H7 (cell line): ENCODE data around the gene DCLK1. TPM values are rescaled to one million over a fixed set of nuclear protein-coding genes. Genes with fewer than 3 reads are reported as not detected.

Experiments used
- DNase-seq: peaks from one replicate; pipeline ENCODE4 v3.0.0; 2012
- H3K27me3 ChIP-seq: 2 replicates; pipeline ENCODE4 v1.6.0; 2011; ENCODE audit warnings: mild to moderate bottlenecking, low read length; ENCODE audit not compliant: control insufficient read depth, insufficient read depth
- H3K36me3 ChIP-seq: replicated peaks from 2 replicates; pipeline ENCODE4 v1.5.1; 2011; ENCODE audit warnings: low read length; ENCODE audit not compliant: control insufficient read depth, insufficient read depth
- H3K4me3 ChIP-seq: 2 replicates; pipeline ENCODE4 v1.5.1; 2011; ENCODE audit warnings: low read depth, mild to moderate bottlenecking, control low read depth, low read length, moderate library complexity; ENCODE audit not compliant: insufficient read depth
- total RNA-seq: library from RNA; depleted of rRNA; stranded (reverse); fragments of >200 nt; shearing (Covaris generic); gene quantifications from 2 replicates; pipeline ENCODE4 v1.2.3, GENCODE V29; 2014

Gene DCLK1
- total RNA-seq, 1 experiment from 2014 or later, result 10.4 TPM

DNA sequence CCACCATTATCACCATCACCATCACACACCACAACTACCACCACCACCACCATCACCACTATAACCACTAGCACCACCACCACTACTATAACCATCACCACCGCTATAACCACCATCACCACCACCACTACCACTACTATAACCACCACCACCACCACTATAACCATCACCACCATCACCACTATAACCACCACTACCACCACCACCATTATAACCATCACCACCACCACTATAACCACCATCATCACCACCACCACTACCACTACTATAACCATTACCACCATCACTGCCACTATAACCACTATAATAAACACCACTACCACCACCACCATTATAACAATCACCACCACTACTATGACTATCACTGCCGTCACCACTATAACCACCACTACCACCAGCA lies 173.2 kb downstream of the DCLK1 start:
- H3K36me3 ChIP-seq, result no peaks in the 10 kb centered on the region
- no peak for DNase-seq
- no peak overlapping the region for H3K4me3 ChIP-seq
- H3K27me3 ChIP-seq, result no peaks in the 10 kb centered on the region

DNA sequence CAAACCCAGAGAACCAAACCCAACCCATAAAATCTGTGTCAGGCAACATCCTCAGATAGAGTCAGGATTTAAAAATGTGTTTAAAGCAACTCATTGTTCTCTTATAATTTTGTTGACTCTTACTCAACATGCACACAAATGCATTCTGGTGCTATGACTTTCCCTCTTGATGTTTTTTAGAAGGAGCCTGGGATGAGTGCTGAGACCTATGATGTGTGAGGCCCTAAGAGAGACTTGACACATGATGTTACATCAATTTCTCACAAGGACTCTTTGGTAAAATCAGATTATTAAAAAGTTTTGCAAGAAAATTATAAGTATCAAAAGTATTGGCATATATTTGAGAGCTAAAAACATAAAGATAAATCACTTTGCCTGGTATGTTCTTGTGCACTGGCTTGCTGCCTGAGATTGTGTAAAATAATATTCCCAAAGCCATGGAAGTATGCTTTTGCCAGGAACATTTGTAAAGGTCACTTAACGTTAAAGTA lies 173.9 kb downstream of the DCLK1 start:
- H3K4me3 ChIP-seq, result no peak overlapping the region
- no peak for DNase-seq
- no peaks in the 10 kb centered on the region for H3K36me3 ChIP-seq
- no peaks in the 10 kb centered on the region for H3K27me3 ChIP-seq

DNA sequence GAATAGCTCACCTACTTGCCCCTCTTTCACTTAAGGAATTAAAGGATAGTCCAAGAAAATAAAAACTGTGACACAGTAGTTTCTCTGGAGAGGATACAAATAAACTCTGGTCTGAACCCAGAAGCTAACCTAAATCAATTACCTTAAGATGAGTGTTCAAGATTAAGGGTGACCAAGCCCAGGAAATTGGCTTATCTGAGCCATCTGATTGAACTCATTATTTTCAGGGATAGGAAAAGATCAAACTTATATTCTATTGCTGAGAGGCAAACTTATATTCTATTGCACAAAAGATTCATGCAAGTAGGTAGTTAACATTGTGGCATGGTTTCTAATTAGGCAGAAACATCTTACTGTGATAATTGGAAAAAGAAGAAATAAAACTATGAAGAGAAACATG lies 175.1 kb downstream of the DCLK1 start:
- Histone ChIP-seq H3K27me3 (no peaks in the 10 kb centered on the region), H3K4me3 (no peak overlapping the region), H3K36me3 (no peaks in the 10 kb centered on the region)
- DNase-seq, result no peak

DNA sequence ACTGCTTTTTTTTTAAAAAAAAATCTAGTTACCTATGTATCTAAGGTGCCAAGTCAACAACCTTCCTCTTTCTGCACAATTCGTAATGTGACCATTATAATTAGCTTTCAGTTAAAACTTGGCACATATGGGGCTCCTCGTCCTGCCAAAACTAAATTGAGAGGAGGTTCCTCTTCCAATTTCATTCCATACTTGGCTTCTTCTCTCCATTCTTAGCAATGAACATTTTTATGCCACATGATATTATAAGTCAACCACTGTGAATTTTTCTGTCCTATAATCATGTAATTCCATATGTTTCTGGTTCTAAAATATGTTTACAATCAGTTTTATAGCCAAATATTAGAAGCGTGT lies 177.0 kb downstream of the DCLK1 start:
- Histone ChIP-seq H3K27me3 (no peaks in the 10 kb centered on the region), H3K36me3 (no peaks in the 10 kb centered on the region), H3K4me3 (no peak overlapping the region)
- DNase-seq, result no peak

DNA sequence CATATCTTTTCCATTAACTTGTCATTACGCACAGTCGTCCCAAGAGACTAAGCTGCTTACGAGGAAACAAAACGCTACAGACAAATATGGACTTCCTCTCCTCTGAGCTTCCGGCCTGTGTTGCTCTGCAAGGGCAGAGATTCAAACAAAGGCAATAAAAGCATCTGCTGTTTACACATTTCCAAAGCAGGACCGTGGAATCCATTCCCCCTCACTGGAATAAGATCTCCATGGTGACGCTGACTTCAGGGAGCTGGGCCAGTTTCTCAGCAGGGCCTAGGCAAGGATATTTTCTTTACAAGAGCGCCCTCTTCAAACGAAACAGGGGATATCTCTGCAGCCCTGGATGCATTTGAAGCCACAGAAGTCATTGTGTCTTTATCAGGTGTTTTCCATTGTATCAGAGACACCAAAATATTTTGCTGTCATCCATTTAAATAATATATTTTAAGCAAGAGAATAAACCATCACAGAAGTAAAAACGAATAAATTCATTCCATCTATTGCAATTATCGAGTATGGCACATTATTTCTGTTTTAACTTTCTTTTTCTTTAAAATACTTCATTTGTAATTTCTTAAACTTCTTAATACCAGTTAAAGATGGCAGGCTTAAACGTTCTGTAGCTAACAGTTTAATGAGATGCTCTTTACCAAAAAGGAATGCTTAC lies 177.5 kb downstream of the DCLK1 start:
- no peaks in the 10 kb centered on the region for H3K36me3 ChIP-seq
- H3K27me3 ChIP-seq, result no peaks in the 10 kb centered on the region
- DNase-seq, result peak; percentile 75
- H3K4me3 ChIP-seq, result no peak overlapping the region

DNA sequence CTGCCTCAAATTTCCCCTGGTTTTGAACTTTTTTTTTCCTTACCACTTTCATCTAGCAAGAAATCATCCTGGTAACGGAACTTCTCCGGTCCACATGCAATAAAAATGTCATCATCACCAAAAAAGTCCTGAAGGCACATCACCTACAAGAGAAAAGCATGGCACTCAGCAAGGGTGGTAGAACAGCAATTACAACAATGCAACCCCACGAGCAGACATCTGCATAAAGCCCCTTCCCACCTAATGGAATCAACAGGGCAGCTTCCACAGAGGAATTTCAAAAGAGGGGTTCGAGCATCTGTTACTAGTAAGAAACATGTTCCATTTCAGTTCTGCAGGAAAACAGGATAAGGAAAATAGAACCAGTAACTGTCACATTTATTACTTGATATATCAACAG lies 183.9 kb downstream of the DCLK1 start:
- H3K36me3 ChIP-seq, result no peaks in the 10 kb centered on the region; the same call in 1 of the 2 replicates
- DNase-seq, result peak; percentile 30
- H3K4me3 ChIP-seq, result no peak overlapping the region
- no peaks in the 10 kb centered on the region for H3K27me3 ChIP-seq

DNA sequence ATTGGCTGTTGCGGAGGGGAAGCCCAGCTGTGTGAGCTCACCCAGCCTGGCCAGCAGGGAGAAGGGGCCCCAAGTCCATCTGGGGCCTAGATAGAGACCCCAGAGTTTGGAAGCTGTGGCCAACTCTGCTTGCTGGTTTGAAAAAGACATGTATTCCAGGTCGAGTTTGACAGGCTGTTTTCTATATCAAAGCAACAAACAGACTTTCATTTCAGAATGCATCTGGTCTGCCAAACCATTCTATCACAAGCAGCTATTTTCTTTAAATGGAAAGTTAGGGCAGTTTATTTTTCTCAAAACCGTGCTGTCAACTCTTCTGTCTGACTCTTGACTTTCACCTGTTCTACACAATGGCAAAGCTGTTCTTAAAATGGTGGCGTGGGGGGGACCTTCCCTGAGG lies 185.8 kb downstream of the DCLK1 start:
- Histone ChIP-seq H3K27me3 (no peaks in the 10 kb centered on the region), H3K4me3 (no peak overlapping the region), H3K36me3 (no peaks in the 10 kb centered on the region; the same call in 1 of the 2 replicates)
- DNase-seq, result no peak

DNA sequence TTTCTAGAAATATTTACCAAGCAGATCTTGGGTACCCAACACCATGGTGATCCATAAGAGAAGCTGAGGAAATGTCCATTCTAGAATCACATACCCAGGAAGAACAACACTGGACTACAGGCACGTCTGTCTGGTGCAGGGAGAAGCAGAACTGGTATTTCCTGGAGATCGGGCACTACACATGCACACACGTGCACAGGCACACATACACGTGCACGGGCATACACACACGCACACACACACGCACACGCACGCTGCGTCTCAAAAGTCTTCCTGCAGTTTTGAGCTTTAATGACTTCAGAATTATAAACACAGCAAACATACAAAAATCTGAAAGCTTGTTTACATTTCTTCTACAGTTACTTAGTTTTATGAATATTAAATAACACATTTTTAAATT lies 189.8 kb downstream of the DCLK1 start:
- Histone ChIP-seq H3K36me3 (no peaks in the 10 kb centered on the region; the same call in 1 of the 2 replicates), H3K27me3 (no peaks in the 10 kb centered on the region), H3K4me3 (no peak overlapping the region)
- DNase-seq, result no peak

DNA sequence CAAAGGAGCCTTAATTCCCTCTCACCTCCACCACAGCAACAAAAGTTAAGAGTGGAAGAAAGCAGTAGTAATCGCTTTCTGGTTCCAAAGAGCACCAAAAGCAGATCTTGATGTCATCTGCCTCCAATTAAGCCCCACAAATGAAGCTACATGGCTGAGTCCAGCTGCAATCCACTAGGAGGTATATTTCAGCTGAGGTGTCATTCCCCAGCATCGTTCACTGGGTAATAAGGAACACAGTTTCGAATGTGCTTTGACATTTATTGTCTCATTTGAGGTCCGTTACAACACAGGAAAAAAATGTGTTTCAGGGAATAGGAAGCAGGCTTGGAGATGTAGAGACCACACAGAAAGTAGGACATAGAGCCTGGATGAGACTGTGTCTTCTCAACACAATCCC lies 190.4 kb downstream of the DCLK1 start:
- no peaks in the 10 kb centered on the region for H3K27me3 ChIP-seq
- DNase-seq, result no peak
- H3K4me3 ChIP-seq, result no peak overlapping the region
- no peaks in the 10 kb centered on the region; the same call in 1 of the 2 replicates for H3K36me3 ChIP-seq

DNA sequence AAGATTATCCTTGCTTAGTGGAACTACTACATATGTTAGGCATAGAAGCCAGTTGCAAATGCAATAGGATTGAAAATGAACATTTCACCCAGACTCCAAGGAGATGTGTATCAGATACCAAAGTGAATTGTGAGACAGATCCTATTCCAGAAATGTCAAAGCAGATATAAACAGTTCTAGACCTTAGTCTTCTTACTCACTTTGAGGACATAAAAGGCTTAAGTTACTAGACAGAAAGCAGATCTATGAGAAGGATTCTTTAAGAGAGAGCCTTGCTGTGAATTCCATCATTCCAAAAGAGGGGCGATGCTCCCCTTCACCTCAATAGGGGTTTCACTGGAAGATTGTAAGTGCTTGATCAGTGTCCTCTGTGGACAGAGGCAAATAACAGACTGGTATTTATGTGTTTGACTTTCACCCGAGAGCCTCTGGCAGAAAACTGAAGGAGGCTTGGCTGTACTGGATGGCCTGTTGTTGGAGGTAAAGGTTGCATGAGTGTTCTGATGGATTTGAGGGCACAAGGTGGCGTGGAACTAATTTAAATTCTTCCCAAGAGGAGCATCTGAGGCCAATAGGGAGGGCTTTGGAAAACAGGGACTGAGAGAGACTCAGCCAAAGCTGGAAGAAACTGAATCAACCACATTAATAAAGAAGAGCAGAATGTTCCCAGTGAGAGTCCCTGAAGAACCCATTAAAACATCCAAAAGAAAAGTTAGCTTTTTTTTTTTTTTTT lies 194.8 kb downstream of the DCLK1 start:
- no peak for DNase-seq
- H3K36me3 ChIP-seq, result no peaks in the 10 kb centered on the region
- no peak overlapping the region for H3K4me3 ChIP-seq
- no peaks in the 10 kb centered on the region for H3K27me3 ChIP-seq

DNA sequence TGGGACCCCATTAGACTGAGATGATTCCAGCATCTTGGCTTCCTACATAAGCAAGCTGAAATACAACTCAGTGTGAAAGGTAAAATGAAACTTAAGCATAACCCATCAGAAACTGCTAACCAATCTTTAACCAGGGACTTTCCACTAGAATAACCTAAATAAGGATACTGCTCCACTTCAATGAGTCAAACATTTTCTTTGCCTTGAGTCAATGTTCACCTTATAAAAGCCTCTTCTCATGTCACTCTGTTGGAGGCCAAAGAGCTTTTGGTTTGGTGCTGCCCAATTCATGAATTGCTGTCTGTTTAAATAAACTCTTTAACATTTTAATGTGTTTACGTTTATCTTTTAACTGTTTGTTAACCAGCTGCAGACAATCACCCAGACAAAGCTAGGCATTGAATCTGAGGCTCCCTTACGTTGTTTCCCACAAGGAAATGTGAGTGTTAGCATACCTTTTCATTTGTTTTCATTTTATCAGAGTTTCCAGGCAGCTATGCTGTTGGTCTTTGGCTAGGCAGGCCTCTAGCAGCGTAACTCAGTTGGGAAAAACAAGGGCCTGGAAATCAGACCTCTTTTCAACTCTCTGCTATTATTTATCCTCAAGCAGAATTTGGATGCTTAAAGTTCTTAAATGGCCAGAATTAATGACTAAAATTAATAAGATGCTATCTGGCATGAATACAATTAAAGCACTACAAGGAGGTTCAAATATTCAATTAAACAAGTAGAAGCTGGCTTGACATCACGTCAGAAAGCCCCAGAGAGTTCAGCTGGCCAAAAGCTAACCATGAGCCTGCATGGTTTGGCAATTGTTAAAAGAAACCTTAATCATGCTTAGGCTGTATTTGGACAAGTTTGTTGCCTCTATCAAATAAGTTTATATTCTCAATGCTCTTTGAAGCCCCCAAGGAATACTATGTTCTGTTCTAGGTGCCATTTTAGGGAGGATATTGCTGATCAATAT lies 200.2 kb downstream of the DCLK1 start:
- Histone ChIP-seq H3K27me3 (no peaks in the 10 kb centered on the region), H3K4me3 (no peak overlapping the region), H3K36me3 (no peaks in the 10 kb centered on the region)
- no peak for DNase-seq

DNA sequence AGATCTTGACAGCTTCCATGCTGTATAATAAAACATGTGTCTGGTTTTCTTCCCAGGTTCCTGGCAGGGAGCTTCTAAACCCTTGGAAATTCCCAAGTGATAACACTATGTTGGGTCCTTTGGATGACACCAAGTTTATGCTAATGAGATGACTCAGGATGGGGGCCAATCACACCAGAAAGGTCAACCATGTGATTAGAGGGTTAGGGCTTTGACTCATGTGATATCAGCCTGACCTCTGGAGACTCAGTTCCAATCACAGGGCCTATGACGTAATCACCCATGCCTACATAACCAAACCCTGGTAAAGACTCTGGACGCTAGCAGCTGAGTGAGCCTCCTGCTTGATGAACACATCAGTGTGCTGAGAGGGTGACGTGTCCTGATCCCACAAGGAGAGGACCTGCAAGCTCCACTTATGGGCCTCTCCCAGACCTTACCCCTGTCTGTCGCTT lies 203.6 kb downstream of the DCLK1 start:
- Histone ChIP-seq H3K27me3 (no peaks in the 10 kb centered on the region), H3K36me3 (no peaks in the 10 kb centered on the region), H3K4me3 (no peak overlapping the region)
- DNase-seq, result no peak

DNA sequence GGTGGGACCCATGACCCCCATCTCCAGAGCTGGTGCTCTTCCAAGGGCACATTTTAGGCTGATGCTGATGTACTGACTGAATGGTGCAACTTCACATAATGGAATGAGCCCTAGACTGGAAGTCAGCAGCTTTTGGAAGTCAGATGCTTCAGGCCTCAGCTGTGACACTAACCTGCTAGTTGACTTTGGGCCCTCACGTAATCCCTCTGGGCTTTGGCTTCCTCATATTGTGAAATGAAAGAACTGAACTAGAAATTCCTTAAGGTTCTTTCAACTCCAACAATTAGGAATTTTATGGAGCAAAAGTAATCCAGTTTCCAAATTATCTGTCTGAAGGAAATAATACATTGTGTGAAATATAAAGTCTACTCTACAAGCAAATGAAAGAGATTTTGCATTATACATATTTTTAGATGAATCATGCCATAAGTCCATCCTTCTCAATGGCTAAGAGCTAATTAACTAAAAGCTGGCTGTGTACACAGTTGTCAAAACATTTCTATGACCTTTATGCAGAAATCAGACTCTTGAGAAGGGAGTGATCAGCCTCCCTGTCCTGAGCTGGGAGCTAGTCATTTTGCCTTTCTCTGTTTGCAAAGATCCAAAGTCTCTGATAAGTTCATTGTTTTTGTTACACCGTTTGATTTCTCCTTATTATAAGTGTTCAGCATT lies 204.2 kb downstream of the DCLK1 start:
- DNase-seq, result no peak
- Histone ChIP-seq H3K27me3 (no peaks in the 10 kb centered on the region), H3K4me3 (no peak overlapping the region), H3K36me3 (no peaks in the 10 kb centered on the region)

DNA sequence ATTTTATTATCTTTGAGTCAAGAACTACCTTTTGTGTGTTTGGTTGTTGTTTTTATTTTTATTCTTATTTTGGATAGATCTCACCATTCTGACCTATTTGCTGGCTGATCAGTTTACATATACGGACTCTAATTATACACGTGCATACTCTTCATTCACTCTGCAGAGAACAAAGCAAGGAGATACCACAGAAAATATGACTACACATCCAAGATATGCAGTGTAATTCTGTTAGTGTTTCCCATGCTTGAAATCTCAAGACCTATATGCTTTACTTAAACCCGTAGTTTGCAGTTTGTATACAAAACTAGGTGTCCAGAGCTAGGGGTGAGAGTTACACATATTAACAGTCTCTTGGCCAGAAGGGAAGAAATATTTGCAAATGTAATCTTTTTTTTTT lies 205.5 kb downstream of the DCLK1 start:
- no peaks in the 10 kb centered on the region for H3K27me3 ChIP-seq
- H3K4me3 ChIP-seq, result no peak overlapping the region
- H3K36me3 ChIP-seq, result no peaks in the 10 kb centered on the region
- no peak for DNase-seq
